GM18858 (cell line): ENCODE measurements around the gene API5.
A peak's percentile ranks its signal among the peaks of the same experiment; 100 is the strongest.

Source experiments
- ATAC-seq: cut with Tn5 transposase; IDR thresholded peaks from one replicate; pipeline ENCODE4 v1.9.1; 2021; ENCODE audit not compliant: unreplicated experiment

The API5 gene

GRCh38 chr11:43358801-43359421 lies 47.1 kb downstream of the API5 start, which contains the start of gene TTC17:
Gene TTC17, plus strand, starts transcription at chr11:43358920. Its CDS starts 35 bp downstream, at chr11:43358955.
- peak; percentile 88 for ATAC-seq

GRCh38 chr11:43359422-43359818 lies 47.6 kb downstream of the API5 start:
- ATAC-seq, result peak; percentile 44

- ATAC-seq, result no peak
Measured at GRCh38 chr11:43360361-43361032, 48.7 kb downstream of the API5 start.

- ATAC-seq, result no peak
Measured at GRCh38 chr11:43366677-43367076, 54.9 kb downstream of the API5 start.

GRCh38 chr11:43367382-43368178 lies 55.8 kb downstream of the API5 start:
- peak; percentile 39 for ATAC-seq

GRCh38 chr11:43376065-43376464 lies 64.3 kb downstream of the API5 start:
- no peak for ATAC-seq

GRCh38 chr11:43376594-43376993 lies 64.8 kb downstream of the API5 start:
- ATAC-seq, result no peak

- ATAC-seq, result no peak
Measured at GRCh38 chr11:43377389-43377788, 65.6 kb downstream of the API5 start.

GRCh38 chr11:43378897-43379296 lies 67.1 kb downstream of the API5 start:
- ATAC-seq, result no peak

- no peak for ATAC-seq
Measured at GRCh38 chr11:43381802-43382201, 70.0 kb downstream of the API5 start.

GRCh38 chr11:43382614-43383013 lies 70.8 kb downstream of the API5 start:
- ATAC-seq, result no peak

GRCh38 chr11:43384393-43384792 lies 72.6 kb downstream of the API5 start:
- ATAC-seq, result no peak

- no peak for ATAC-seq
Measured at GRCh38 chr11:43392713-43393112, 80.9 kb downstream of the API5 start.

GRCh38 chr11:43393765-43394355 lies 82.1 kb downstream of the API5 start:
- no peak for ATAC-seq
